ENCODE data around the gene PDE4B.

PDE4B gene

DNA sequence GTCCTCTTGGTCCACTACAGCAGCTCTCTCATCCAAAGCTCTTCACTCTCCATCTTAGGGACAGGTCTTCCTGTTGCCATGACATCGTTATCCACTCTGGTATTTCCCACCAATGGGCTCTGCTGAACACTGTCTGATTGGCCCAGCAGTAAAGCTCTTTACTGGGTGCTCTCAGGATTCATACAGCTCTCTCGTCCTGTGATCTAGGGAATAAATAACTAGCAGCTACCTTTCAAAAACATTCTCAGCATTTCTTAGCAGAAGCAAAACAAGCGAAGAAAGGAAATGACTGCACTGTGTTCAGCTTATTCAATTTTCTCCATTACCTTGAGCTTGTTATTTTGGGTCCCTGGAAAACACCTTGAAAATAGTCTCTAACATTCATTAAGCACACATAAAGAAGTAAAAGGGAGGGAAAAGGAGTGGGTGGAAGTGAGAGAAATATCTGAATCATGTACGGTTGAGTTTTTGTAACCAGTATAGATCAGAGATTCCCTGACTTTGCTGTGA lies 577.8 kb downstream of the PDE4B start:
- peaks cover 85% of the 10 kb centered on the region for H3K36me3 ChIP-seq (ENCODE audit: insufficient read depth, low read length)
- H3K9me3 ChIP-seq (ENCODE audit: low read length) = no peaks in the 10 kb centered on the region
- H3K4me1 ChIP-seq (ENCODE audit: insufficient read depth, low read length) = no peaks in the 10 kb centered on the region
- H2AFZ ChIP-seq (ENCODE audit: low read depth, low read length) = no peak overlapping the region
- H3K4me3 ChIP-seq (ENCODE audit: low read length) = no peak overlapping the region
- no peaks in the 10 kb centered on the region for H3K27me3 ChIP-seq (ENCODE audit: insufficient read depth, low read length)

DNA sequence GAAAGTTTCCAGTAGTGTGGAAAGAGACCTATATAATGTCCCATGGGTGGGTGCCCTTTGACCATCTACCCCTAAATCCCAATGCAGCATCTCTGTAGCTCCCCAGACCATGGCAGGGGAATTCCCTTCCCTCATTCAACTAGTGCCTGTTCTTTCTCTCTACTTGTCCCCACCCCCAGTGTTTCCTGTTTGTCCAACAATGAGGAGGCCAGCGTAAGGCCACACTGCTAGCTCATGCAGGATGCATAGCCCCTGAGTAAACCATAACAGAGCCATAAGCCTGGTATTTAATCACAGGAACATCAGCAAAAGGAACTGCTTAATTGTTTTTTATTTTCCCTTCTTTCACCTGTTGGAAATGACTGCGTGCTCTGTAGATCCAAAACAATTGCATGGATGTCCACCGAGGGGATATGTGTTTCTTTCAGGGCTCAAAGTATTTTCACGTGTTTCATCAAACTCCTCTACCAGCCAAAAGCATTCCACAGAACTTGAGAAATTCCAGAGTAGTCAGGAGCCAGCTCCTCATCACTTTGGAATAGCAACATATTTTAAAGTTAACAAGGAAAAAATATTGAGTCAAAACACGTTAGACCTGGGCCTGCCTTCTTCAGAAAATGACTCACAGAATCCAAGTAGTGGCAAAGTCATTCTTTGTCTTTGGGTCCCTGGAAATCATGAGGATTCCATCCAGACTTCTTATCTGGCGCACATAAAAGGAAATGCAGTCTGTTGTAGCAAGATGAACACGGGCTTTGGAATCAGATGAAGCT lies 578.7 kb downstream of the PDE4B start:
- no peaks in the 10 kb centered on the region for H3K9me3 ChIP-seq (ENCODE audit: low read length)
- no peak overlapping the region for H2AFZ ChIP-seq (ENCODE audit: low read depth, low read length)
- peaks cover 76% of the 10 kb centered on the region for H3K36me3 ChIP-seq (ENCODE audit: insufficient read depth, low read length)
- H3K27me3 ChIP-seq (ENCODE audit: insufficient read depth, low read length) = no peaks in the 10 kb centered on the region
- H3K4me3 ChIP-seq (ENCODE audit: low read length) = no peak overlapping the region
- no peaks in the 10 kb centered on the region for H3K4me1 ChIP-seq (ENCODE audit: insufficient read depth, low read length)

DNA sequence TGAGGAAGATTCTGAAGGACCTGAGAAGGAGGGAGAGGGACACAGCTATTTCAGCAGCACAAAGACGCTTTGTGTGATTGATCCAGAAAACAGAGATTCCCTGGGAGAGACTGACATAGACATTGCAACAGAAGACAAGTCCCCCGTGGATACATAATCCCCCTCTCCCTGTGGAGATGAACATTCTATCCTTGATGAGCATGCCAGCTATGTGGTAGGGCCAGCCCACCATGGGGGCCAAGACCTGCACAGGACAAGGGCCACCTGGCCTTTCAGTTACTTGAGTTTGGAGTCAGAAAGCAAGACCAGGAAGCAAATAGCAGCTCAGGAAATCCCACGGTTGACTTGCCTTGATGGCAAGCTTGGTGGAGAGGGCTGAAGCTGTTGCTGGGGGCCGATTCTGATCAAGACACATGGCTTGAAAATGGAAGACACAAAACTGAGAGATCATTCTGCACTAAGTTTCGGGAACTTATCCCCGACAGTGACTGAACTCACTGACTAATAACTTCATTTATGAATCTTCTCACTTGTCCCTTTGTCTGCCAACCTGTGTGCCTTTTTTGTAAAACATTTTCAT lies 579.9 kb downstream of the PDE4B start:
- no peaks in the 10 kb centered on the region for H3K27me3 ChIP-seq (ENCODE audit: insufficient read depth, low read length)
- no peak overlapping the region for H2AFZ ChIP-seq (ENCODE audit: low read depth, low read length)
- H3K9me3 ChIP-seq (ENCODE audit: low read length) = no peaks in the 10 kb centered on the region
- H3K4me3 ChIP-seq (ENCODE audit: low read length) = no peak overlapping the region
- H3K36me3 ChIP-seq (ENCODE audit: insufficient read depth, low read length) = peaks cover 64% of the 10 kb centered on the region
- no peaks in the 10 kb centered on the region for H3K4me1 ChIP-seq (ENCODE audit: insufficient read depth, low read length)

DNA sequence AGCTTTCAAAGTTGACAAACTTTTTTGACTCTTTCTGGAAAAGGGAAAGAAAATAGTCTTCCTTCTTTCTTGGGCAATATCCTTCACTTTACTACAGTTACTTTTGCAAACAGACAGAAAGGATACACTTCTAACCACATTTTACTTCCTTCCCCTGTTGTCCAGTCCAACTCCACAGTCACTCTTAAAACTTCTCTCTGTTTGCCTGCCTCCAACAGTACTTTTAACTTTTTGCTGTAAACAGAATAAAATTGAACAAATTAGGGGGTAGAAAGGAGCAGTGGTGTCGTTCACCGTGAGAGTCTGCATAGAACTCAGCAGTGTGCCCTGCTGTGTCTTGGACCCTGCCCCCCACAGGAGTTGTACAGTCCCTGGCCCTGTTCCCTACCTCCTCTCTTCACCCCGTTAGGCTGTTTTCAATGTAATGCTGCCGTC lies 580.5 kb downstream of the PDE4B start:
- no peak overlapping the region for H3K4me3 ChIP-seq (ENCODE audit: low read length)
- no peaks in the 10 kb centered on the region for H3K4me1 ChIP-seq (ENCODE audit: insufficient read depth, low read length)
- no peak overlapping the region for H2AFZ ChIP-seq (ENCODE audit: low read depth, low read length)
- H3K9me3 ChIP-seq (ENCODE audit: low read length) = no peaks in the 10 kb centered on the region
- H3K27me3 ChIP-seq (ENCODE audit: insufficient read depth, low read length) = no peaks in the 10 kb centered on the region
- H3K36me3 ChIP-seq (ENCODE audit: insufficient read depth, low read length) = peaks cover 58% of the 10 kb centered on the region

DNA sequence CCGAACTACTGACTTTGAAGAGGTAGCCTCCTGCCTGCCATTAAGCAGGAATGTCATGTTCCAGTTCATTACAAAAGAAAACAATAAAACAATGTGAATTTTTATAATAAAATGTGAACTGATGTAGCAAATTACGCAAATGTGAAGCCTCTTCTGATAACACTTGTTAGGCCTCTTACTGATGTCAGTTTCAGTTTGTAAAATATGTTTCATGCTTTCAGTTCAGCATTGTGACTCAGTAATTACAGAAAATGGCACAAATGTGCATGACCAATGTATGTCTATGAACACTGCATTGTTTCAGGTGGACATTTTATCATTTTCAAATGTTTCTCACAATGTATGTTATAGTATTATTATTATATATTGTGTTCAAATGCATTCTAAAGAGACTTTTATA lies 581.5 kb downstream of the PDE4B start:
- H3K27me3 ChIP-seq (ENCODE audit: insufficient read depth, low read length) = no peaks in the 10 kb centered on the region
- no peak overlapping the region for H3K4me3 ChIP-seq (ENCODE audit: low read length)
- no peak overlapping the region for H2AFZ ChIP-seq (ENCODE audit: low read depth, low read length)
- H3K4me1 ChIP-seq (ENCODE audit: insufficient read depth, low read length) = no peaks in the 10 kb centered on the region
- peaks cover 48% of the 10 kb centered on the region for H3K36me3 ChIP-seq (ENCODE audit: insufficient read depth, low read length)
- no peaks in the 10 kb centered on the region for H3K9me3 ChIP-seq (ENCODE audit: low read length)

DNA sequence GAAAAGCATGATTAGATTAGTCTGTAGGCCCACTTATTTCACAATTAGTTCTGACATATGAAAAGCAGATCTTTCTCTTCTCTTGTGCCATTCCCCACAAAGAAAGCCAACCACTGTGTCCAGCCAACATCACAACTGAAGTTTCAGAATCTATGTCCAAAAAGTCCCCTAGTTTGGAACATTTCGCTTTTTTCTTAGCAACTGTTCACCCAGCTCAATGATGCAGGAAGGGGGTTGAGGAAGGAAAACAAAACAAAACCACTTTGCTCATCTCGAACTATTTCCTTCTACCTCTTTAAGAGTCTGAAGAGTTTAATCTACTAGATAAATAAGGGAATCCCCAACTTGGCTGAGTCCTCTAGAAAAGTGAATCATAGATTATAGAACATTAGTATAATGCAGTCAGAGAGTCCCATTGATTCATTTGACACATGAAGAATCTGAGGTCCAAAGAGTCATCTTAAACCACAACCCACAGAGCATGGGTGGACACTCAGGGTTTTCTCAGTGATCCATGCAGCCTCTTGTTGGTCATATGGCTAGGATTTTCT lies 581.9 kb downstream of the PDE4B start:
- no peak overlapping the region for H2AFZ ChIP-seq (ENCODE audit: low read depth, low read length)
- H3K4me3 ChIP-seq (ENCODE audit: low read length) = no peak overlapping the region
- H3K27me3 ChIP-seq (ENCODE audit: insufficient read depth, low read length) = no peaks in the 10 kb centered on the region
- no peaks in the 10 kb centered on the region for H3K4me1 ChIP-seq (ENCODE audit: insufficient read depth, low read length)
- peaks cover 44% of the 10 kb centered on the region for H3K36me3 ChIP-seq (ENCODE audit: insufficient read depth, low read length)
- H3K9me3 ChIP-seq (ENCODE audit: low read length) = no peaks in the 10 kb centered on the region

DNA sequence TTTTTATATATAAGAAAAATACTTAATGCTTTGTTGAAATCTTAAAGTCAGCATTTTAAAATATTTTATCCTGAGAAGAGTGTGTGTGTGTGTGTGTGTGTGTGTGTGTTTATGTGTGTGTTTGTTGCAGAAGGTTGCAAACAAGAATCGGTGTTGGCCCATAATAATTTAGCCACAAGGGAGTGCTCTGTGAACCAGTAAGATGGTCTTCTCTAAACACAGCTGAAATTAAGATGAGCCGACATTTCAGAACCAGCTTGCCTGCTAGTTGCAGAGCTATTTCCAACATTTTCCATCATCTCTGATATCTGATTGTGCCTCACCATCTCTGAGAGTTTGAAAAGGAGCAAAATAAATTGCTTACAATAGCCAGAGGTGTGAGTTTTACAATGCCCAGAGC lies 582.4 kb downstream of the PDE4B start:
- no peaks in the 10 kb centered on the region for H3K27me3 ChIP-seq (ENCODE audit: insufficient read depth, low read length)
- no peak overlapping the region for H2AFZ ChIP-seq (ENCODE audit: low read depth, low read length)
- H3K36me3 ChIP-seq (ENCODE audit: insufficient read depth, low read length) = peaks cover 39% of the 10 kb centered on the region
- no peak overlapping the region for H3K4me3 ChIP-seq (ENCODE audit: low read length)
- H3K9me3 ChIP-seq (ENCODE audit: low read length) = no peaks in the 10 kb centered on the region
- no peaks in the 10 kb centered on the region for H3K4me1 ChIP-seq (ENCODE audit: insufficient read depth, low read length)

DNA sequence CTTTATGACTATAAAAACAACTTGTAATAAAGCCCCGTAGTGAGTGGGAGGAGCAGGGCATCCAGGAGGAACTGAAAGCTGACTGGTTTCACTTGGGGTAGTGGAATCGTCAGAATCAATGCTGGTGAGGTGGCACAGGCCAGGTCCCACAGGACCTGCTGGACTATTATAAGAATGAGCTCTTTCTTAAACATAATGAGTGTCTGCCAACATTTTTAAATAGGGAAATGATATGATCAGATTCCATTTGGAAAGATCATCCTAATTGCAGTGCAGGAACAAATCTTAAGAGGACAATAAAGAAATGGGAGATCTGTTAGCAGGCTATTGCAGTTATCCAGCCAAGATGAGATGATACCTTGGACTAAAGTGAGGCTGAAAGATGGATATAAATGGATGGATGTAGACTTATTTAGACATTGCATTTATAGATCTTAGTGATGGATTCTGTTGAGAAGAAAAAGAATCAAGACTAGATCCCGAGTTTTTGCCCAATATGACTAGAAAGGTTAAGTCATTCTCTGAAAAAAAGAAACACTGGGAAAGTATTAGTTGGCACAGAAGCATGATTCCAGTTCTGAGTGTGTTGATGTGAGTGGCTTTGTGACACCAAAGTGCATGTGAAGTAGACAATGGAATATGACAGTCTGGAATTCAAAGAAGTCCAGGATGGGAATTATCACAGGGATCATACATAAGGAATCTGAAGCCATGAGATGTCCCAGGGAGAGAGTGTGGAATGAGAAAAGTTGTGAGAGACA lies 587.9 kb downstream of the PDE4B start:
- Histone ChIP-seq H3K27me3 (ENCODE audit: insufficient read depth, low read length) (no peaks in the 10 kb centered on the region), H2AFZ (ENCODE audit: low read depth, low read length) (no peak overlapping the region), H3K4me3 (ENCODE audit: low read length) (no peak overlapping the region), H3K36me3 (ENCODE audit: insufficient read depth, low read length) (no peaks in the 10 kb centered on the region), H3K9me3 (ENCODE audit: low read length) (peaks cover 4% of the 10 kb centered on the region), H3K4me1 (ENCODE audit: insufficient read depth, low read length) (no peaks in the 10 kb centered on the region)

DNA sequence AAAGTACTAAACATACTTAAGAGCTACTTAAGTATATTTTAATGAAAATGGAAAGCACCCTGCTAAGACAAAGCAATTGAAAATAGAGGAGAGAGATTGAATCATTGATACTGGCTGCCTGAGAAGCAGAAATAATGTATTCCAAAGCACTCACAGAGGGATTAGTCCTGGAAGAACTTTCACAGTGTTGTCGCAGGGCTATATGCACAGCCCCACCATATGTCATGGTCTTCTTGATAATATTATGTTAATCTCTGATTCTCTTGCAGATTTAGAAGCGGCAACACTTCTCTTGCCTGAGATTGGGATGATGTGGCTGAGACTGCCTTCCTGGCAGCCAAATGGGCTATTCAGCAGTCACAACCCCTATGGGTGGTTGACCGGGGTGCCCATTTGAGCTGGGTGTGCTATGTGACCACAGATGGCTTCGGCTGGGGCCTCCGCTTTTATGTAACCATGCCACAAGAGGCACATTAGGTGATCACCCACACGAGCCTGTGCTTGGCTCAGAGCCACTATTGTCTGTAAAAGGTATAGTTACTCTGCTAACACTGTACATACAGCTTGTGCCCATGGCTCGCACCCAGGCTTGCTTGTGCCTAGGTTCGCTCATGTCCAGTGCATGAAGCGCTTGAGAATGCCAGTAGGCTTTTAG lies 589.1 kb downstream of the PDE4B start:
- peaks cover 4% of the 10 kb centered on the region for H3K9me3 ChIP-seq (ENCODE audit: low read length)
- H3K36me3 ChIP-seq (ENCODE audit: insufficient read depth, low read length) = no peaks in the 10 kb centered on the region
- H3K27me3 ChIP-seq (ENCODE audit: insufficient read depth, low read length) = no peaks in the 10 kb centered on the region
- H3K4me1 ChIP-seq (ENCODE audit: insufficient read depth, low read length) = no peaks in the 10 kb centered on the region
- H2AFZ ChIP-seq (ENCODE audit: low read depth, low read length) = no peak overlapping the region
- no peak overlapping the region for H3K4me3 ChIP-seq (ENCODE audit: low read length)

DNA sequence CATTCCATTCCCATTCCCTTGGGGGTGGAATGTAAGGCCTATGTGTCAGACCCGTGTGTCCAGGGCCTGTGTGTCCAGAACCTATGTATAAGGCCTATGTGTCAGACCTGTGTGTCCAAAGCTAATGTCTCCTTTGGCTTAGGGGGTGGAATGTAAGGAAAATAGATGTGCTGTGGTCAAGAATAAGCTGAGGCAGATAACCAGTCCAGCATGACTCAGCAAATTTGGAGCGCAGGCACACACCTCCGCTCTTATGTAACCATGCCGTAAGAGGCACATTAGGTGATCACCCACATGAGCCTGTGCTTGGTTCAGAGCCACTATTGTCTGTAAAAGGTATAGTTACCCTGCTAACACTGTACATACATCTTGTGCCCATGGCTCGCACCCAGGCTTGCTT lies 590.5 kb downstream of the PDE4B start:
- Histone ChIP-seq H3K4me3 (ENCODE audit: low read length) (no peak overlapping the region), H3K4me1 (ENCODE audit: insufficient read depth, low read length) (no peaks in the 10 kb centered on the region), H3K9me3 (ENCODE audit: low read length) (peaks cover 4% of the 10 kb centered on the region), H3K36me3 (ENCODE audit: insufficient read depth, low read length) (no peaks in the 10 kb centered on the region), H2AFZ (ENCODE audit: low read depth, low read length) (no peak overlapping the region), H3K27me3 (ENCODE audit: insufficient read depth, low read length) (no peaks in the 10 kb centered on the region)

DNA sequence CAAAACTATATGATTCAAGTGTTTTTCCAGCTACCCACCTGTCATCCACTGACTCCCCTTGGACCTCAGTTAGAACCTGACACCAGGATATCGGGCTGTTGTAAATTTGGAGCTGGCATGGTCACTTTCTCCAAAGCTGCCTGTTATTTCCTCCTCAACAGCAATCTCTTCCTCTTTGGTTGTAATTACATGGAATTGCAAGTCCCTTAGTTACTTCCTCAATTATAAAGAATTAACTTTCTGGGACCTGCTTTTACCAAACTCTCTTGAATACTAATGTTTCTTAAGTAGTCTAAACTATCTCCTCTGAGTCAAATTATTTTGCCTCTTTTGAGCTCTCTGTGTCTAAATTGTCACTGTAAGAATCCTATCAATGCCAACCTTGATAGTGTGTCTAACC lies 590.9 kb downstream of the PDE4B start:
- Histone ChIP-seq H2AFZ (ENCODE audit: low read depth, low read length) (no peak overlapping the region), H3K9me3 (ENCODE audit: low read length) (peaks cover 4% of the 10 kb centered on the region), H3K4me1 (ENCODE audit: insufficient read depth, low read length) (no peaks in the 10 kb centered on the region), H3K36me3 (ENCODE audit: insufficient read depth, low read length) (no peaks in the 10 kb centered on the region), H3K4me3 (ENCODE audit: low read length) (no peak overlapping the region), H3K27me3 (ENCODE audit: insufficient read depth, low read length) (no peaks in the 10 kb centered on the region)

DNA sequence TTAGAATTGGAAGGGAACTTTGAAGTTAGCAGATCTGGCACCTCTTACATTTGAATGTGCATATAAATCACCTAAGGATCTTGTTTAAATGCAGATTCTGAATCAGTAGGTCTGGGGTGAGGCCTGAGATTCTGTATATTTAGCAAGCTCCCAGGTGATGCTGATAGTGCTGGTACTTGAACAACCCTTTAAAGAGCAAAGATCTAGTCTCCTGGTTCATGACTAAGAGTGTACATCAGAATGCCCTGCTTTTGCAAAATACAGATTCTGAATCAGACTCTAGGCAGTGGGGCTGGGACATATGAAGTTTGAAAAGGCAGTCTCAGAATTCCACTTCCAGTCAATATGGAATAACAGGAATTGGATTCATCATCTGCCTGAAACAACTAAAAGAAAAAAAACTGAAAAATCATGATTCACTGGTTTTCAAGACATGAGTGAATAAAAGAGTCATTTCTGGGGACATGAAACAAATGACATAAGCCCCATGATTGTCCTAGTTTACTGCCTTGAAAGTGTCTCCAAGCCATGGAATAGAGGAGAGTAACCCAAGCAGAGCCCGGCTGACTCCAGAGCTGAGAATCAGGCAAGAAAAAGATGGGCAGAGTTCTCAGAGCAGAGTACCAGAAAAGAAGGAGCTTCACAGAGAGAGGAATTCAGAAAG lies 591.7 kb downstream of the PDE4B start:
- H3K4me3 ChIP-seq (ENCODE audit: low read length) = no peak overlapping the region
- no peaks in the 10 kb centered on the region for H3K36me3 ChIP-seq (ENCODE audit: insufficient read depth, low read length)

More for the DNA sequence above, 591.7 kb downstream of the PDE4B start:
- Histone ChIP-seq H3K9me3 (ENCODE audit: low read length) (peaks cover 4% of the 10 kb centered on the region), H2AFZ (ENCODE audit: low read depth, low read length) (no peak overlapping the region), H3K27me3 (ENCODE audit: insufficient read depth, low read length) (no peaks in the 10 kb centered on the region), H3K4me1 (ENCODE audit: insufficient read depth, low read length) (no peaks in the 10 kb centered on the region)

All from neuron (in vitro differentiated cells).